Measurements from ENCODE around the gene DNAJB9.

GRCh38 chr7:108609643-108610042, 40.0 kb downstream of the DNAJB9 start:
- TF ChIP-seq, protein P1, sequence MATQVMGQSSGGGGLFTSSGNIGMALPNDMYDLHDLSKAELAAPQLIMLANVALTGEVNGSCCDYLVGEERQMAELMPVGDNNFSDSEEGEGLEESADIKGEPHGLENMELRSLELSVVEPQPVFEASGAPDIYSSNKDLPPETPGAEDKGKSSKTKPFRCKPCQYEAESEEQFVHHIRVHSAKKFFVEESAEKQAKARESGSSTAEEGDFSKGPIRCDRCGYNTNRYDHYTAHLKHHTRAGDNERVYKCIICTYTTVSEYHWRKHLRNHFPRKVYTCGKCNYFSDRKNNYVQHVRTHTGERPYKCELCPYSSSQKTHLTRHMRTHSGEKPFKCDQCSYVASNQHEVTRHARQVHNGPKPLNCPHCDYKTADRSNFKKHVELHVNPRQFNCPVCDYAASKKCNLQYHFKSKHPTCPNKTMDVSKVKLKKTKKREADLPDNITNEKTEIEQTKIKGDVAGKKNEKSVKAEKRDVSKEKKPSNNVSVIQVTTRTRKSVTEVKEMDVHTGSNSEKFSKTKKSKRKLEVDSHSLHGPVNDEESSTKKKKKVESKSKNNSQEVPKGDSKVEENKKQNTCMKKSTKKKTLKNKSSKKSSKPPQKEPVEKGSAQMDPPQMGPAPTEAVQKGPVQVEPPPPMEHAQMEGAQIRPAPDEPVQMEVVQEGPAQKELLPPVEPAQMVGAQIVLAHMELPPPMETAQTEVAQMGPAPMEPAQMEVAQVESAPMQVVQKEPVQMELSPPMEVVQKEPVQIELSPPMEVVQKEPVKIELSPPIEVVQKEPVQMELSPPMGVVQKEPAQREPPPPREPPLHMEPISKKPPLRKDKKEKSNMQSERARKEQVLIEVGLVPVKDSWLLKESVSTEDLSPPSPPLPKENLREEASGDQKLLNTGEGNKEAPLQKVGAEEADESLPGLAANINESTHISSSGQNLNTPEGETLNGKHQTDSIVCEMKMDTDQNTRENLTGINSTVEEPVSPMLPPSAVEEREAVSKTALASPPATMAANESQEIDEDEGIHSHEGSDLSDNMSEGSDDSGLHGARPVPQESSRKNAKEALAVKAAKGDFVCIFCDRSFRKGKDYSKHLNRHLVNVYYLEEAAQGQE (IDR thresholded peaks at IDR 0.05): no peak
- no peak for TF ChIP-seq CTCF (IDR thresholded peaks at IDR 0.05)
- TF ChIP-seq MAX (IDR thresholded peaks at IDR 0.05): no peak
- no peak for TF ChIP-seq NR3C1 (IDR thresholded peaks at IDR 0.05)
